HUDEP-2 (cell line): ENCODE results near the gene CPNE8.

Source experiments
- DNase-seq, 76 experiments: peaks; one replicate each; lab custom pipeline; 2025; ENCODE audit not compliant: unreplicated experiment in 76 of 76; lab: John Stamatoyannopoulos, UW

The CPNE8 gene

GRCh38 chr12:38838056-38838850 lies 67.1 kb downstream of the CPNE8 start:
- no peak for DNase-seq

- no peak for DNase-seq
Measured at GRCh38 chr12:38831715-38832114, 73.7 kb downstream of the CPNE8 start.

GRCh38 chr12:38825006-38825405 lies 80.4 kb downstream of the CPNE8 start:
- DNase-seq: peak in 4 of 76 experiments; percentile 2 to 52 (median 26)

GRCh38 chr12:38823738-38824137 lies 81.7 kb downstream of the CPNE8 start:
- no peak for DNase-seq

- no peak for DNase-seq
Measured at GRCh38 chr12:38823314-38823713, 82.1 kb downstream of the CPNE8 start.

GRCh38 chr12:38817942-38818341 lies 87.4 kb downstream of the CPNE8 start:
- DNase-seq: no peak

- no peak for DNase-seq
Measured at GRCh38 chr12:38813923-38814322, 91.5 kb downstream of the CPNE8 start.

GRCh38 chr12:38811814-38812356 lies 93.5 kb downstream of the CPNE8 start:
- DNase-seq: no peak

- DNase-seq: no peak
Measured at GRCh38 chr12:38809832-38810231, 95.6 kb downstream of the CPNE8 start.

- no peak for DNase-seq
Measured at GRCh38 chr12:38788106-38788505, 117.3 kb downstream of the CPNE8 start.

GRCh38 chr12:38785381-38785780 lies 120.0 kb downstream of the CPNE8 start:
- no peak for DNase-seq

GRCh38 chr12:38783304-38783703 lies 122.1 kb downstream of the CPNE8 start:
- DNase-seq: no peak

GRCh38 chr12:38782359-38782758 lies 123.0 kb downstream of the CPNE8 start:
- DNase-seq: no peak

GRCh38 chr12:38776647-38777046 lies 128.7 kb downstream of the CPNE8 start:
- no peak for DNase-seq

- DNase-seq: no peak
Measured at GRCh38 chr12:38775457-38775856, 129.9 kb downstream of the CPNE8 start.

GRCh38 chr12:38772437-38772836 lies 133.0 kb downstream of the CPNE8 start:
- DNase-seq: no peak

- DNase-seq: no peak
Measured at GRCh38 chr12:38771871-38772270, 133.5 kb downstream of the CPNE8 start.

- DNase-seq: no peak
Measured at GRCh38 chr12:38761636-38762342, 143.6 kb downstream of the CPNE8 start.

- no peak for DNase-seq
Measured at GRCh38 chr12:38761111-38761510, 144.3 kb downstream of the CPNE8 start.

- no peak for DNase-seq
Measured at GRCh38 chr12:38759621-38760020, 145.8 kb downstream of the CPNE8 start.

GRCh38 chr12:38746744-38747143 lies 158.6 kb downstream of the CPNE8 start:
- DNase-seq: no peak

GRCh38 chr12:38745601-38746000 lies 159.8 kb downstream of the CPNE8 start:
- DNase-seq: no peak
